GM12873 (cell line): ENCODE data around the gene WASF2.

Source experiments
- TF ChIP-seq, protein P1 (sequence below): IDR thresholded peaks from 2 replicates; pipeline ENCODE4 v1.5.1; 2012; ENCODE audit warnings: low read depth, mild to moderate bottlenecking, moderate library complexity, low read length, control low read depth; ENCODE audit not compliant: insufficient read depth; ENCODE audit errors: missing control alignments

The WASF2 gene

DNA sequence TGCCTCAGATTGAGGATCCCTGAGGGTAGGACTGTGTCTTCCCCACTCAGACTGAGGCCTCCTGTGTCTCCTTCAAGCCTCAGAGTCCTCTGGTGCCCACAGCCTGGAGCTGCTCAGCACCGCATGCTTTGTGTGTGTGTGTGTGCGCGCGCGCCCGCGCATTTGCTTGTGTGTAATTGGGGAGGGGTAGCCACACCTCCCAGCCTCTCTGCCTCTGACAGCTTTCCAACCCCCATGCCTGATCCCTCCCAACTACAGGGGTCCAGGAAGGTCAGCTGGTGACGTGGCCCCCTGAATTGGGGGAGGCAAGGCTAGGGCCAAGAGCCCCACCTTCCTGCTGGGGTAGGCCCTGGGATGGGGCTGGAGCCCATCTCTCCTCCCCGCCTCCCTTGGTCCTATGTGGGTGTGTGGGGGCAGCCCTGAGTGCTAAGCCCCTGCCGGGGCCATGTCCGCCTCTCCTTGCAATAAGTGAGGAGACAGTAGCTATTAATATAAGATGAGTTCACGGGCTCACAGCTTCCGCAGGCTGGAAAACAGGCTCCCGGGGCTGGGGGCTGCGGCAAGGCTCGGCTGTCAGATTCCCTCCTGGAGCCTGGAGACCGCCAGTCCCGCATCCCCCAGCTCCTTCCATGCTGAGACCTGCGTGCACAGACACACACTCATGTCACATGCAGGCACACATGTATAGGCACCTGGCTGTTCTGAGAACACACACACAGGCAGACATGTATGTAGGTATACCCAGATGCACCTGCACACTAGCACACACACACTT is 90.5 kb downstream of the WASF2 start:
- TF ChIP-seq, protein P1, sequence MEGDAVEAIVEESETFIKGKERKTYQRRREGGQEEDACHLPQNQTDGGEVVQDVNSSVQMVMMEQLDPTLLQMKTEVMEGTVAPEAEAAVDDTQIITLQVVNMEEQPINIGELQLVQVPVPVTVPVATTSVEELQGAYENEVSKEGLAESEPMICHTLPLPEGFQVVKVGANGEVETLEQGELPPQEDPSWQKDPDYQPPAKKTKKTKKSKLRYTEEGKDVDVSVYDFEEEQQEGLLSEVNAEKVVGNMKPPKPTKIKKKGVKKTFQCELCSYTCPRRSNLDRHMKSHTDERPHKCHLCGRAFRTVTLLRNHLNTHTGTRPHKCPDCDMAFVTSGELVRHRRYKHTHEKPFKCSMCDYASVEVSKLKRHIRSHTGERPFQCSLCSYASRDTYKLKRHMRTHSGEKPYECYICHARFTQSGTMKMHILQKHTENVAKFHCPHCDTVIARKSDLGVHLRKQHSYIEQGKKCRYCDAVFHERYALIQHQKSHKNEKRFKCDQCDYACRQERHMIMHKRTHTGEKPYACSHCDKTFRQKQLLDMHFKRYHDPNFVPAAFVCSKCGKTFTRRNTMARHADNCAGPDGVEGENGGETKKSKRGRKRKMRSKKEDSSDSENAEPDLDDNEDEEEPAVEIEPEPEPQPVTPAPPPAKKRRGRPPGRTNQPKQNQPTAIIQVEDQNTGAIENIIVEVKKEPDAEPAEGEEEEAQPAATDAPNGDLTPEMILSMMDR, result no peak

DNA sequence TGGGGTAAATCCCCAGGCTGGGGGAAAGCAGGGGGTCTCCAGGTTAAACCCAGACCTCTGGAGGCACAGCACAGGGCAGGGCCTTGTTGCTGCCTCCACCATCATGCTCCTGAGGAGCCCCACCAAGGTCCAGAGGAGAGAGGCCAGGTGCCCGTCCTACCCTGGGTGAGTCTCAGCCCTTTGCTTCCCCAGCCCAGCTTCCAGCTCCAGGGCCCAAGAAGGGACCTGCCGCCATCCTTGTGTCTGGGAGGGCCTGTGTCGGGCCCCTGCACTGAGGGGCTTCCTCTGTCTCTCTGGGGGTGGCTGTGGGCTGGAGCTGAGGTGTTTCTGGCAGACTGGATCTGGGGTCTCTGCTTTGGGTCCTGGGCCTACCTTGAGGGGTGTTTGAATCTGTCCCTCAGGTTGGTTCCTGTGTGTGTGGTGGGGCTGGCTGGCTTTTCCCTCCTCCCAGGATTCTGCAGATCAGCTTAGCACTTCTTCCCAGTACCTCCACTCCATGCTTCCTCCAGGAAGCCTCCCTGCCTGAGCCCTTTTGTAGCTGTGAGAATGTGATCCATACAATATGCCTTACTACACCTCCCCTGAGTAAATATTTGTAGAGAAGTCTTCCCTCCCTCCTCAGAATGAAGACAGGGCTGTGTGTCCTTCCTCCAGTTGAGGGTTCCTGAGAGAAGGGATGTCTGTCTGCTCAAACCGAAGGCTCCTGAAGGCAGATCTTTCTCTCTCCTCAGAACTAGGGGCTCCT is 91.4 kb downstream of the WASF2 start:
- TF ChIP-seq, protein P1, result no peak

DNA sequence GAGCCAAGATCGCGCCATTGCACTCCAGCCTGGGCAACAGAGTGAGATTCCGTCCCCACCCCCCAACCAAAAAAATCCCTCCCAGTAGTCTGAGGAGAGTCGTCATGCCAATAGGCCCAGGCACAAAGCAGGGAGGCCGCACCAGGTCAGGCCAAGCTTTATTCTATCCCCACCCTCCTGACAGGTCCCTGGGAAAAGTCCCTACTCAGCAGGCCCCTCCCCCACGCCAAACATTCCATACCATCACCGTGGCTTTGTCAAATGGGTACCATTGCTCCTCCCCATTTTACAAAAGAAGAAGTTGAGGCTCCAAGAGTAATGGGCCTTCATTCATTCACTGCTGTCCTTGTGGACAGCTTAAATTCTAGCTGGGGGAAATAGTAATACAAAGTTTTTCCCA is 92.2 kb downstream of the WASF2 start:
- TF ChIP-seq, protein P1, result no peak

DNA sequence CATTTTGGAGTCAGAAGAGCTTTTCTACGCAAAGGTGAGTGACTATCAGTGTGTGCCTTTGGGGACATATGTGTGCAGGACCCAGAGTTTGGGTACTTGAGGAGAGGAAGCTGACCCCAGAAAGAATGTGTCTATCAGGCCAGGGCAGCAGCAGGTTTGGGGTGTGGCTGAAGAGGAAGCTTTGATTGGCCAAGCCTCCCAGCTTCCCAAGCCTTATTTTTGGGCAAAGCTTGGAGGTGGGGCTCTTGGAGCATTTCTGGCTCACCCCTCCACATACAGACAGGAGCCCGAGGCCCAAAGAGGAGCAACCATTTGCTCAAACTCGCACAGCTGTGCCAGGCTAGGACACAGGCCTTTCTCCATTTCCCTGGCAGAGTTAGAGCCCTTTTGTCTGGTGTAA is 92.9 kb downstream of the WASF2 start:
- TF ChIP-seq, protein P1, result no peak

DNA sequence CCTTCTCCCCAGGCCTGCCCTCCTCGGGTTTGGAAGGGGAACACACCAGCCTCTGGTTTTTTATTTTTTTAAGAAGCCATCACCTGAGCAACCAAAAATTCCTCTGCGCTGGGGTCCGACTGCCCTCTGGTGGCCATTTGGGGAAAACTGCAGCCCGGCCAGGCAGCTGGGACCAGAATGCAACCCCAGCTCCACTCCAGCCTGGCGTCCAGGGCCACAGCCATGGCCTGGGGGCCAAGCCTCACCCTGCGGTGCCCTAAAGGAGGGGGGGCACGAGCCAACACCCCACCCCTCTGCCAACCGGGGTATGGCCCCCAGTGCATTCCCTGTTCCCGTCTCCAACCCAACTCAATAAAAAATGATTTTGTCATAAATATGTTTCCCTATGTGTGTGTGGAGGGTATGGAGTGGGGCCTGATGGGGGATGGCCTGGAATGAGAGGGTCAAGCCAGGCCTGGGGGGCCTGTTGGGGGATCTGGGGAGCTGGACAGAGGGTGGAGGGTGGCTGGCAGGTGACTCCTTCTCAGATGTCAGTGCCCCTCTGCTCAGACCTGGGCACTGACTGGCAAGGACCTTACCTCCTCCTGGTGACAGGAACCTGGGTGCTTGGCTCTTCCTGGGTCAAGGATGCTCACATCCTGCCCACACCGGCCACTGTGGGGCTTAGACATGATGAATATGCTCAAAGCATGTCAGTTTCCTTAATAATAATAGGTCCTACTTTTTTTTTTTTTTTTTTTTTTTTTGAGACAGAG is 94.3 kb downstream of the WASF2 start:
- TF ChIP-seq, protein P1, result peak; percentile 87

DNA sequence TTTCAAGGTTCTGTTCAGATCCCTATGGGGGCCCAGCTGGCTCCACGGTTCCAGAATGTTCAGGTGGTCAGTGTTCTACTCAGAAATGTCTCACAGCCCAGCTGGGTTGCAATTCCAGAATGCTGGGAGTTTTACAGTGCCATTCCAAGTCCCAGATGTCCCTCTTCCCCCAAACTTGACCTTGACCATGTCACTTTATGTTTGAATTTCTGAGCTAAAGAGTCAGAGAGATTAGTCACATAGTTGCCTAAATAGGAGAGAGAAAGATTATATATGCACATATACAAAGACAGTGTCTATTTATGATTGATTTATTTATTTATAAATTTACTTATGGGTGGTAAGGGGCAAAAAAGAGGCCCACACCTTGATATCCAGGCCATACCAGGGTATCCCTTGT is 95.0 kb downstream of the WASF2 start:
- TF ChIP-seq, protein P1, result no peak

DNA sequence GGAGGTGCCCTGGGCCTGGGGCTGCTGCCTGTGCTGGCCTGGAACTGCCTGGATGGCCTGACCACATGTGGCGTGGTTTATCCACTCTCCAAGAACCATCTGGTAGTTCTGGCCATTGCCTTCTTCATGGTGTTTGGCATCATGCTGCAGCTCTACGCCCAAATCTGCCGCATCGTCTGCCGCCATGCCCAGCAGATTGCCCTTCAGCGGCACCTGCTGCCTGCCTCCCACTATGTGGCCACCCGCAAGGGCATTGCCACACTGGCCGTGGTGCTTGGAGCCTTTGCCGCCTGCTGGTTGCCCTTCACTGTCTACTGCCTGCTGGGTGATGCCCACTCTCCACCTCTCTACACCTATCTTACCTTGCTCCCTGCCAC is 95.7 kb downstream of the WASF2 start:
- TF ChIP-seq, protein P1, result no peak
